Transverse colon (tissue), 4 donors: Measurements from ENCODE around the gene PRR4. TPM values are rescaled to one million over a fixed set of nuclear protein-coding genes. Genes with fewer than 3 reads are reported as not detected.

Experiments
- DNase-seq: peaks from one replicate; pipeline ENCODE4 v3.0.0-alpha.2; 2019
- H3K27ac ChIP-seq, 4 donors: fragments of 200-600 bp; sonication (generic); 2 replicates each; pipeline ENCODE4 v1.5.1; 2016 to 2018; ENCODE audit warnings: inconsistent platforms in 4 of 4
- H3K27me3 ChIP-seq: fragments of 200-600 bp; sonication (generic); 2 replicates; pipeline ENCODE4 v1.5.1; 2017; ENCODE audit warnings: inconsistent platforms
- H3K36me3 ChIP-seq, 4 donors: fragments of 200-600 bp; sonication (generic); 2 replicates each; pipeline ENCODE4 v1.5.1; 2017 to 2019; ENCODE audit warnings: inconsistent platforms in 4 of 4
- H3K4me1 ChIP-seq, 4 donors: fragments of 200-600 bp; sonication (generic); 2 replicates each; pipeline ENCODE4 v1.5.1; 2017 to 2020; ENCODE audit warnings: inconsistent platforms in 4 of 4
- H3K4me3 ChIP-seq, 4 donors: fragments of 200-600 bp; sonication (generic); 1 replicate in 1 of 4; 2 replicates in 3 of 4; pipeline versions ENCODE4 v1.5.1 to v1.6.1; 2017 to 2019; ENCODE audit warnings: inconsistent platforms in 4 of 4
- H3K9me3 ChIP-seq, 2 donors: fragments of 200-600 bp; sonication (generic); 2 replicates each; pipeline ENCODE4 v1.5.1; 2017 to 2019; ENCODE audit warnings: inconsistent platforms in 2 of 2
- EP300 ChIP-seq: sonication (generic); formaldehyde crosslinking; IDR thresholded peaks from one replicate; pipeline ENCODE4 v1.6.1; 2017; ENCODE audit warnings: antibody characterized with exemption, low read depth
- POLR2A ChIP-seq: fragments of 450-650 bp; IDR thresholded peaks from one replicate; pipeline ENCODE4 v1.6.1; 2016; ENCODE audit warnings: antibody characterized with exemption, mild to moderate bottlenecking, moderate library complexity
- POLR2AphosphoS5 ChIP-seq, 3 donors: sonication (generic); formaldehyde crosslinking; IDR thresholded peaks; one replicate each; pipeline ENCODE4 v1.6.1; 2016; ENCODE audit warnings: antibody characterized with exemption in 3 of 3
- WGBS, 2 donors: methylation state at CpG; one replicate each; pipeline ENCODE4 v1.1.5; 2018; ENCODE audit warnings: low coverage in 1 of 2; 5-methylcytosine and 5-hydroxymethylcytosine counted together
- in situ Hi-C, 4 donors: fragments of 200-750 bp; cut with MboI; loops; one replicate each; pipeline versions ENCODE4 v1.15.0 to v1.15.1; 2017; ENCODE audit warnings: low sequenced_read_pairs in 3 of 4, low pct_ligation_motif_present in 1 of 4, low pct_unique_long_range_greater_than_20kb in 1 of 4
- intact Hi-C: fragments of 100-400 bp; cut with DNase I; formaldehyde crosslinking; loops from one replicate; pipeline ENCODE4 v1.15.1; 2023; ENCODE audit warnings: low total_unique reads
- small RNA-seq, 4 donors: library from RNA; depleted of rRNA; stranded (forward); fragments of <200 nt; gene quantifications; one replicate each; pipeline ENCODE3, GENCODE V24; 2016
- total RNA-seq, 4 donors: library from RNA; depleted of rRNA; stranded (reverse); fragments of >200 nt; gene quantifications; one replicate each; pipeline ENCODE4 v1.1.0, GENCODE V29; 2016
- TF ChIP-seq, protein P1 (sequence below), 5 experiments: fragments of 200-600 bp in 3 of 5; fragments of 450-650 bp in 2 of 5; sonication (generic) in 3 of 5; IDR thresholded peaks; 1 replicate in 2 of 5; 2 replicates in 3 of 5; pipeline ENCODE4 v1.5.1; 2016 to 2017; ENCODE audit warnings: antibody characterized with exemption in 5 of 5, inconsistent platforms in 3 of 5, mild to moderate bottlenecking in 2 of 5, moderate library complexity in 1 of 5

Gene PRR4
- total RNA-seq, 4 donors from 2014 or later, result 1.1 to 2.6 TPM; not detected in 2

DNA sequence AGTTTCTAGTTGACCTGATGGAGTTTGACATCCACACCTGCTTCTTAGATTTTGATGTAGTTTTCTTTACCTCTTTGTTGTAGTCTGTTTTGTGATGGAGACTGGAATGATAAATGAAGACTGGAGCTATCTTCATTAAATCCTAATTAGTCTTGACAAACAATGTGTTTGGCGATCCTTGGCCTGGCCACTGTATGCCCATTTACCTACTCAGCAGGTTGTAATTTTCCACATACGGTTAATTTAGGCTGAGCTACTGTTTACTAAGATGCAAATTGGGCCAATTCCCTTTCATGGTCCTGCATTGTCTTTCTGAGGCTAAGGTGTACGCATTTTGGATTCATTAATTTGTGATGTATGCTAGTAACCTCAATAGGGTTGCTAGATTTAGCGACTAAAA lies 46.7 kb downstream of the PRR4 start, which contains the start of gene TAS2R7:
TSS of gene TAS2R7 (minus strand) at position 41 of the 400 bp plus-strand sequence. CDS start 57 bp downstream, outside the sequence.
- Histone ChIP-seq H3K27me3 (peaks cover 4% of the 10 kb centered on the region), H3K9me3 (no peaks in the 10 kb centered on the region), H3K4me1 (no peaks in the 10 kb centered on the region), H3K27ac (no peak within 1 kb of the TSS), H3K4me3 (no peak within 1 kb of the TSS), H3K36me3 (no peaks in the 10 kb centered on the region)
- in situ Hi-C loops, result no loop called here
- DNase-seq, result no peak
- WGBS, 2 donors, result 67 to 71% methylated on average over 4 of the region's 4 CpGs
- intact Hi-C loops, result no loop called here
- no peak for TF ChIP-seq POLR2A

DNA sequence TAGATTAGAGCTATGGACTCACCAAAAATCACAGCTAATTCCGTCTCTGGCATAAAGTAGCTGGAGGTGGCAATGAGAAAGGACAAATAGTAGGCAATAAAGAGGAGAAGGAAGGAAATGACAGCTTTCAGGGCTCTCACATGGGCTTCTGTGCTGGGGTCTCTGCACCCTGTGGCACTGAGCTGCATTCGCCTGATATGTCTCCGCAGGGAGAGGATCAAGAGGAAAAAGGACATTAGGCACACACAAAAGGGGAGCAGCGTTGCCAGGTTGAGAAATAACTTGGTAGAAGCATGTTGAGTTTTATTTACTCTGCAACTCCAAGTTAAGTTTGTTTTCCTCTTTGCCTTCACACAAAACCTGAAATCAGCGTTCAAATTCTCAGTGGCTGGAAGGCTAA lies 47.5 kb downstream of the PRR4 start:
- no peaks in the 10 kb centered on the region for H3K36me3 ChIP-seq
- no peaks in the 10 kb centered on the region for H3K4me1 ChIP-seq
- WGBS, 2 donors, result 59 to 73% methylated on average over 3 to 5 of the region's 5 CpGs
- no peak for DNase-seq
- H3K9me3 ChIP-seq, result no peaks in the 10 kb centered on the region
- TF ChIP-seq POLR2AphosphoS5 (IDR thresholded peaks at IDR 0.05), result no peak
- TF ChIP-seq, protein P1, sequence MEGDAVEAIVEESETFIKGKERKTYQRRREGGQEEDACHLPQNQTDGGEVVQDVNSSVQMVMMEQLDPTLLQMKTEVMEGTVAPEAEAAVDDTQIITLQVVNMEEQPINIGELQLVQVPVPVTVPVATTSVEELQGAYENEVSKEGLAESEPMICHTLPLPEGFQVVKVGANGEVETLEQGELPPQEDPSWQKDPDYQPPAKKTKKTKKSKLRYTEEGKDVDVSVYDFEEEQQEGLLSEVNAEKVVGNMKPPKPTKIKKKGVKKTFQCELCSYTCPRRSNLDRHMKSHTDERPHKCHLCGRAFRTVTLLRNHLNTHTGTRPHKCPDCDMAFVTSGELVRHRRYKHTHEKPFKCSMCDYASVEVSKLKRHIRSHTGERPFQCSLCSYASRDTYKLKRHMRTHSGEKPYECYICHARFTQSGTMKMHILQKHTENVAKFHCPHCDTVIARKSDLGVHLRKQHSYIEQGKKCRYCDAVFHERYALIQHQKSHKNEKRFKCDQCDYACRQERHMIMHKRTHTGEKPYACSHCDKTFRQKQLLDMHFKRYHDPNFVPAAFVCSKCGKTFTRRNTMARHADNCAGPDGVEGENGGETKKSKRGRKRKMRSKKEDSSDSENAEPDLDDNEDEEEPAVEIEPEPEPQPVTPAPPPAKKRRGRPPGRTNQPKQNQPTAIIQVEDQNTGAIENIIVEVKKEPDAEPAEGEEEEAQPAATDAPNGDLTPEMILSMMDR (IDR thresholded peaks at IDR 0.05), result no peak
- no peak for TF ChIP-seq EP300
- no peak for TF ChIP-seq POLR2A
- H3K27ac ChIP-seq, result no peak overlapping the region
- H3K4me3 ChIP-seq, result no peak overlapping the region
- in situ Hi-C loops, result no loop called here
- intact Hi-C loops, result no loop called here
- H3K27me3 ChIP-seq, result peaks cover 4% of the 10 kb centered on the region

Small RNAs within 50 kb of the gene (small RNA-seq; reads per million reads assigned to genes)
- gene PRR4, result 0 to 0.28 (median 0) reads per million in 4 donors

Other genes starting within 250 kb of the PRR4 start
- 1 to 10 TPM in 2 of 4 donors, under 1 TPM in 1, not detected in 1; 0.75 to 9.7 (median 8.1) TPM for gene MAGOHB, start 235.9 kb downstream of the PRR4 start, total RNA-seq
- gene STYK1, start 175.4 kb downstream of the PRR4 start, total RNA-seq, result 10 to 100 TPM in 3 of 4 donors, 1 to 10 TPM in 1; 8.4 to 41.6 (median 19.2) TPM
- 100 to 1,000 TPM; 137 to 537 (median 236) TPM for gene YBX3, start 126.2 kb downstream of the PRR4 start, total RNA-seq
- gene TAS2R7, start 46.8 kb downstream of the PRR4 start, total RNA-seq, result not detected
- gene TAS2R8, start 42.2 kb downstream of the PRR4 start, total RNA-seq, result not detected
- not detected for gene TAS2R9, start 39.3 kb downstream of the PRR4 start, total RNA-seq
- gene TAS2R10, start 23.1 kb downstream of the PRR4 start, total RNA-seq, result under 1 TPM in 1 of 4 donors, not detected in 3; 0.79 TPM
- 10 to 100 TPM in 3 of 4 donors, 1 to 10 TPM in 1; 4.8 to 64.8 (median 32.2) TPM for gene PRH1, start 34.8 kb upstream of the PRR4 start, total RNA-seq
- gene TAS2R13, start 60.1 kb upstream of the PRR4 start, total RNA-seq, result 1 to 10 TPM in 2 of 4 donors, not detected in 2; 1.5 to 6.2 TPM
- not detected for gene PRH2, start 79.8 kb upstream of the PRR4 start, total RNA-seq
- gene TAS2R14, start 89.8 kb upstream of the PRR4 start, total RNA-seq, result 1 to 10 TPM in 3 of 4 donors, not detected in 1; 1.5 to 5.1 (median 3.8) TPM
- 1 to 10 TPM in 3 of 4 donors, not detected in 1; 4.1 to 7.1 (median 4.9) TPM for gene TAS2R50, start 137.4 kb upstream of the PRR4 start, total RNA-seq
- gene TAS2R20, start 148.8 kb upstream of the PRR4 start, total RNA-seq, result 1 to 10 TPM in 3 of 4 donors, not detected in 1; 2.6 to 6.0 (median 5.6) TPM
- gene TAS2R19, start 173.1 kb upstream of the PRR4 start, total RNA-seq, result 1 to 10 TPM; 1.4 to 9.2 (median 5.0) TPM
- 10 to 100 TPM in 3 of 4 donors, 1 to 10 TPM in 1; 4.5 to 27.5 (median 15.0) TPM for gene TAS2R31, start 181.9 kb upstream of the PRR4 start, total RNA-seq
- 1 to 10 TPM in 2 of 4 donors, not detected in 2; 2.4 to 3.8 TPM for gene TAS2R46, start 212.8 kb upstream of the PRR4 start, total RNA-seq
- gene TAS2R43, start 242.8 kb upstream of the PRR4 start, total RNA-seq, result 1 to 10 TPM in 3 of 4 donors, not detected in 1; 2.5 to 5.6 (median 5.1) TPM